Spinal cord (tissue), 10 donors: ENCODE results near the gene HDAC3. TPM values are rescaled to one million over a fixed set of nuclear protein-coding genes. Genes with fewer than 3 reads are reported as not detected.
A peak's percentile ranks its signal among the peaks of the same experiment; 100 is the strongest.

Source experiments
- DNase-seq, 6 donors: peaks; one replicate each; pipeline versions ENCODE4 v3.0.0 to v3.0.0-alpha.2; 2013 to 2015; ENCODE audit warnings: low spot score in 6 of 6, low read depth in 4 of 6
- H3K27ac ChIP-seq: one replicate; pipeline ENCODE4 v1.5.1; 2013; ENCODE audit warnings: low read depth, low read length, control low read depth
- H3K27me3 ChIP-seq: one replicate; pipeline ENCODE4 v1.6.1; 2013; ENCODE audit warnings: low read length; ENCODE audit not compliant: control insufficient read depth, insufficient read depth
- H3K36me3 ChIP-seq: one replicate; pipeline ENCODE4 v1.6.1; 2013; ENCODE audit warnings: low read length; ENCODE audit not compliant: control insufficient read depth, insufficient read depth
- H3K4me1 ChIP-seq: one replicate; pipeline ENCODE4 v1.6.1; 2013; ENCODE audit warnings: low read length; ENCODE audit not compliant: control insufficient read depth, insufficient read depth
- H3K4me3 ChIP-seq: one replicate; pipeline ENCODE4 v1.5.1; 2013; ENCODE audit warnings: low read depth, low read length, control low read depth
- H3K9me3 ChIP-seq: one replicate; pipeline ENCODE4 v1.6.1; 2013; ENCODE audit warnings: low read length; ENCODE audit not compliant: control insufficient read depth, insufficient read depth
- WGBS: methylation state at CpG from one replicate; pipeline ENCODE4 v1.1.5; 2013; ENCODE audit warnings: missing lambda C conversion rate; ENCODE audit not compliant: insufficient coverage; 5-methylcytosine and 5-hydroxymethylcytosine counted together
- polyA plus RNA-seq, 2 donors: library from polyadenylated mRNA; unstranded; fragments of 120-200 nt; gene quantifications; one replicate each; pipeline ENCODE4 v1.2.1, GENCODE V29; 2013; ENCODE audit not compliant: insufficient read length in 2 of 2
- total RNA-seq, 2 donors: library from RNA; depleted of rRNA in 1 of 2; stranded (reverse); fragments of 120-200 nt in 1 of 2; fragments of >200 nt in 1 of 2; gene quantifications; one replicate each; pipeline versions ENCODE4 v1.2.3 to v1.2.4, GENCODE V29; 2013 to 2014
- donor health status: healthy.

Gene HDAC3
- total and polyA plus RNA-seq, 4 donors, result 56.9 to 110 (median 80.1) TPM

GRCh38 chr5:141663506-141663905, 26.9 kb upstream of the HDAC3 start:
- no peak for DNase-seq
- Histone ChIP-seq H3K36me3 (peaks cover 4% of the 10 kb centered on the region), H3K27me3 (no peaks in the 10 kb centered on the region), H3K27ac (no peak overlapping the region), H3K4me1 (no peaks in the 10 kb centered on the region), H3K9me3 (no peaks in the 10 kb centered on the region), H3K4me3 (no peak overlapping the region)
- 96% methylated on average over 4 of the region's 8 CpGs for WGBS

- Histone ChIP-seq H3K4me1 (no peaks in the 10 kb centered on the region), H3K36me3 (peaks cover 4% of the 10 kb centered on the region), H3K27me3 (no peaks in the 10 kb centered on the region), H3K9me3 (no peaks in the 10 kb centered on the region), H3K27ac (no peak overlapping the region), H3K4me3 (no peak overlapping the region)
- WGBS, result 79% methylated on average over 14 of the region's 17 CpGs
- DNase-seq, result no peak
Measured at GRCh38 chr5:141662028-141662427, 25.4 kb upstream of the HDAC3 start.

GRCh38 chr5:141657937-141658545, 21.4 kb upstream of the HDAC3 start:
- H3K9me3 ChIP-seq, result no peaks in the 10 kb centered on the region
- H3K36me3 ChIP-seq, result peaks cover 9% of the 10 kb centered on the region
- H3K27me3 ChIP-seq, result no peaks in the 10 kb centered on the region
- H3K4me1 ChIP-seq, result no peaks in the 10 kb centered on the region
- DNase-seq, result no peak
- no peak overlapping the region for H3K4me3 ChIP-seq
- WGBS, result 82% methylated on average over 7 of the region's 8 CpGs
- no peak overlapping the region for H3K27ac ChIP-seq

- Histone ChIP-seq H3K9me3 (no peaks in the 10 kb centered on the region), H3K27me3 (no peaks in the 10 kb centered on the region), H3K4me1 (no peaks in the 10 kb centered on the region), H3K4me3 (no peak overlapping the region), H3K27ac (no peak overlapping the region), H3K36me3 (peaks cover 9% of the 10 kb centered on the region)
- no peak for DNase-seq
- 100% methylated on average over 1 of the region's 1 CpG for WGBS
Measured at GRCh38 chr5:141657404-141657803, 20.8 kb upstream of the HDAC3 start.

GRCh38 chr5:141656396-141656795, 19.7 kb upstream of the HDAC3 start:
- no peaks in the 10 kb centered on the region for H3K27me3 ChIP-seq
- peaks cover 5% of the 10 kb centered on the region for H3K4me1 ChIP-seq
- peaks cover 9% of the 10 kb centered on the region for H3K36me3 ChIP-seq
- 94% methylated on average over 7 of the region's 9 CpGs for WGBS
- H3K4me3 ChIP-seq, result no peak overlapping the region
- H3K27ac ChIP-seq, result no peak overlapping the region
- DNase-seq, result no peak
- H3K9me3 ChIP-seq, result no peaks in the 10 kb centered on the region

GRCh38 chr5:141655020-141655419, 18.4 kb upstream of the HDAC3 start:
- Histone ChIP-seq H3K36me3 (peaks cover 9% of the 10 kb centered on the region), H3K9me3 (no peaks in the 10 kb centered on the region), H3K27me3 (no peaks in the 10 kb centered on the region), H3K27ac (no peak overlapping the region), H3K4me1 (peaks cover 16% of the 10 kb centered on the region), H3K4me3 (no peak overlapping the region)
- no peak for DNase-seq
- 93% methylated on average over 6 of the region's 7 CpGs for WGBS

- Histone ChIP-seq H3K27ac (no peak overlapping the region), H3K27me3 (no peaks in the 10 kb centered on the region), H3K36me3 (peaks cover 12% of the 10 kb centered on the region), H3K4me1 (peaks cover 16% of the 10 kb centered on the region), H3K4me3 (no peak overlapping the region), H3K9me3 (no peaks in the 10 kb centered on the region)
- DNase-seq, result no peak
- WGBS, result no CpG with 5 or more reads among the region's 2 CpGs
Measured at GRCh38 chr5:141654298-141654697, 17.6 kb upstream of the HDAC3 start.

GRCh38 chr5:141651728-141652105, 15.1 kb upstream of the HDAC3 start:
- Histone ChIP-seq H3K36me3 (peaks cover 15% of the 10 kb centered on the region), H3K27me3 (no peaks in the 10 kb centered on the region), H3K4me1 (peaks cover 16% of the 10 kb centered on the region), H3K4me3 (peak overlapping the region; percentile 55), H3K9me3 (no peaks in the 10 kb centered on the region), H3K27ac (no peak overlapping the region)
- no peak for DNase-seq
- WGBS, result 52% methylated on average over 8 of the region's 9 CpGs

- Histone ChIP-seq H3K27ac (no peak within 1 kb of the TSS), H3K4me1 (peaks cover 16% of the 10 kb centered on the region), H3K36me3 (peaks cover 11% of the 10 kb centered on the region), H3K27me3 (no peaks in the 10 kb centered on the region), H3K9me3 (no peaks in the 10 kb centered on the region), H3K4me3 (peak within 1 kb of the TSS; percentile 55)
- DNase-seq, result peak in 2 of 6 donors; percentile 82
- WGBS, result 2% methylated on average over 48 of the region's 50 CpGs
Measured at GRCh38 chr5:141650851-141651727, 14.4 kb upstream of the HDAC3 start, which contains the start of gene FCHSD1. Gene FCHSD1 (minus strand): TSS chr5:141651418. CDS start chr5:141651368, 50 bp downstream.

- H3K36me3 ChIP-seq, result peaks cover 6% of the 10 kb centered on the region
- no peak for DNase-seq
Measured at GRCh38 chr5:141649972-141650371, 13.3 kb upstream of the HDAC3 start.

More at GRCh38 chr5:141649972-141650371, 13.3 kb upstream of the HDAC3 start:
- no peak overlapping the region for H3K4me3 ChIP-seq
- H3K9me3 ChIP-seq, result no peaks in the 10 kb centered on the region
- H3K4me1 ChIP-seq, result peaks cover 16% of the 10 kb centered on the region
- no peak overlapping the region for H3K27ac ChIP-seq
- no peaks in the 10 kb centered on the region for H3K27me3 ChIP-seq
